Testis (tissue), 2 donors: ENCODE data around the gene CTSW.

Experiments used
- CTCF ChIP-seq, 3 experiments: fragments of 450-650 bp in 2 of 3; fragments of 200-600 bp in 1 of 3; sonication (generic) in 1 of 3; IDR thresholded peaks; one replicate each; pipeline ENCODE4 v1.5.1; 2016 to 2019; ENCODE audit warnings: antibody characterized with exemption in 3 of 3, mild to moderate bottlenecking in 2 of 3, moderate library complexity in 1 of 3
- POLR2A ChIP-seq: fragments of 450-650 bp; IDR thresholded peaks from one replicate; pipeline ENCODE4 v1.6.1; 2017; ENCODE audit warnings: antibody characterized with exemption, mild to moderate bottlenecking, moderate library complexity

DNA sequence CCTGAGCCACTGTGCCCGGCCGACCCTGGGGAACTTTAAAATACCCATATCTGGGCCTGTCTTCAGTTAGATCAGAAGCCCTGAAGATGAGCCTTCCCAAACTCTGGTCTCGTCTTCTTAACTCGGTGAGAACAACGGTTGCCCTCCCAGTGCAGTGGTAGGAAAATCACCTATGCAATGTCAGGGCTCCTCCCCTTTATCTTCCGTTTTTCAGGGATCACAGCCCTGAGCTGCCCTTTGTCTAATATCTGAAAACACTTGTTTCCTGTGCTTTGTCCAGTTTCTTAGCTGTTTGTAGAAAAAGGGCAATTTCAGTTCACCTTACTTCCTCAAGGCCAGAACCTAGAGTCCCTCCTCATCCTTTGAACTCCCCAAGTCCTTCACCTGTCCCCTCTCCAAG lies 49.0 kb downstream of the CTSW start:
- no peak for TF ChIP-seq CTCF (IDR thresholded peaks at IDR 0.05)
- TF ChIP-seq POLR2A: no peak
